Mononuclear cell (primary cell): ENCODE measurements around the gene C1QA. TPM values are rescaled to one million over a fixed set of nuclear protein-coding genes. Genes with fewer than 3 reads are reported as not detected.

Experiments used
- H3K27me3 ChIP-seq: 2 replicates; pipeline ENCODE4 v1.6.0; 2011; ENCODE audit warnings: low read length, control low read depth; ENCODE audit not compliant: insufficient read depth
- H3K4me1 ChIP-seq: 2 replicates; pipeline ENCODE4 v1.5.1; 2011; ENCODE audit warnings: mild to moderate bottlenecking, low read length, control low read depth; ENCODE audit not compliant: insufficient read depth
- H3K4me3 ChIP-seq: 2 replicates; pipeline ENCODE4 v1.5.1; 2011; ENCODE audit warnings: mild to moderate bottlenecking, low read length, moderate library complexity
- H3K9me3 ChIP-seq: 2 replicates; pipeline ENCODE4 v1.5.1; 2011; ENCODE audit warnings: low read depth, mild to moderate bottlenecking, control low read depth, low read length
- total RNA-seq: library from RNA; depleted of rRNA; stranded (reverse); fragments of >200 nt; gene quantifications from one replicate; pipeline ENCODE4 v1.2.3, GENCODE V29; 2012

The C1QA gene
- total RNA-seq, 1 donor = 6.1 TPM

GRCh38 chr1:22688466-22688865 lies 52.0 kb downstream of the C1QA start:
- no peaks in the 10 kb centered on the region for H3K9me3 ChIP-seq
- no peak overlapping the region for H3K4me3 ChIP-seq
- H3K27me3 ChIP-seq = no peaks in the 10 kb centered on the region
- no peaks in the 10 kb centered on the region for H3K4me1 ChIP-seq

Other genes starting within 250 kb of the C1QA start
- gene ZBTB40, start 184.8 kb upstream of the C1QA start, total RNA-seq = 14.8 TPM
- not detected for gene EPHA8, start 73.1 kb upstream of the C1QA start, total RNA-seq
- gene C1QC, start 7.0 kb downstream of the C1QA start, total RNA-seq = 0.52 TPM
- gene C1QB, start 16.6 kb downstream of the C1QA start, total RNA-seq = 2.1 TPM
- gene EPHB2, start 74.2 kb downstream of the C1QA start, total RNA-seq = 1.0 TPM